K562 (cell line): ENCODE data around the gene ZNF485. TPM values are rescaled to one million over a fixed set of nuclear protein-coding genes. Genes with fewer than 3 reads are reported as not detected.

Experiments used
- BHLHE40 ChIP-seq: IDR thresholded peaks from 2 replicates; pipeline ENCODE4 v1.6.1; 2011; ENCODE audit warnings: low read length, improper control_type of control experiment
- DPF2 ChIP-seq: fragments of 450-650 bp; IDR thresholded peaks from 2 replicates; pipeline ENCODE4 v1.6.1; 2016
- MTF1 ChIP-seq: fragments of 250-450 bp; sonication (Bioruptor Pico); IDR thresholded peaks from 2 replicates; pipeline ENCODE4 v1.9.0; 2021; ENCODE audit warnings: moderate library complexity, mild to moderate bottlenecking, inconsistent platforms, borderline replicate concordance
- PTRF ChIP-seq: fragments of 450-650 bp; IDR thresholded peaks from 2 replicates; pipeline ENCODE4 v1.6.1; 2016; ENCODE audit warnings: mild to moderate bottlenecking, missing genetic modification characterization, missing compliant biosample characterization
- RBFOX2 ChIP-seq: fragments of 200-400 bp; formaldehyde crosslinking; IDR thresholded peaks from 2 replicates; pipeline ENCODE4 v1.6.1; 2017; ENCODE audit warnings: low read depth, mild to moderate bottlenecking, low read length, moderate library complexity
- SIN3A ChIP-seq, 2 experiments: fragments of 150-350 bp in 1 of 2; IDR thresholded peaks; 2 replicates each; pipeline ENCODE4 v1.6.1; 2011 to 2016; ENCODE audit warnings: borderline replicate concordance in 2 of 2, low read depth in 2 of 2, low read length in 2 of 2, mild to moderate bottlenecking in 2 of 2, moderate library complexity in 2 of 2; ENCODE audit not compliant: control insufficient read depth in 1 of 2
- polyA plus RNA-seq, 8 experiments: library from polyadenylated mRNA; depleted of rRNA in 4 of 8; stranded (reverse) in 5 of 8; unstranded in 3 of 8; fragments of >200 nt; fragmentation: Nextera tagmentation in 2 of 8; fragmentation: Illumina TruSeq in 1 of 8; extraction: Ambion mirVana in 2 of 8; extraction: Trizol in 1 of 8; gene quantifications; 2 replicates each; pipeline versions ENCODE4 v1.2.1 to v1.2.3, GENCODE V29; 2011 to 2014; ENCODE audit warnings: inconsistent platforms in 1 of 8, missing spikeins in 1 of 8
- total RNA-seq, 7 experiments: library from RNA; depleted of rRNA in 6 of 7; stranded (reverse); fragments of >200 nt in 6 of 7; fragmentation: Illumina TruSeq in 2 of 7; extraction: Trizol in 2 of 7; gene quantifications; 2 replicates each; pipeline versions ENCODE4 v1.2.1 to v1.2.3, GENCODE V29; 2011 to 2021; ENCODE audit warnings: low replicate concordance in 1 of 7
- TF ChIP-seq, protein P1 (sequence below), 2 experiments: fragments of 250-450 bp in 1 of 2; fragments of 450-650 bp in 1 of 2; sonication (Bioruptor Pico) in 1 of 2; IDR thresholded peaks; 2 replicates each; pipeline versions ENCODE4 v1.6.1 to v1.8.0; 2016 to 2021; ENCODE audit warnings: mild to moderate bottlenecking in 2 of 2, moderate library complexity in 2 of 2, missing compliant biosample characterization in 1 of 2, missing genetic modification characterization in 1 of 2
- TF ChIP-seq, protein P2 (sequence below), 2 experiments: fragments of 450-650 bp; formaldehyde crosslinking in 1 of 2; IDR thresholded peaks; 2 replicates each; pipeline versions ENCODE4 v1.4.0 to v1.6.1; 2014 to 2020; ENCODE audit warnings: mild to moderate bottlenecking in 2 of 2, borderline replicate concordance in 1 of 2, low read depth in 1 of 2

The ZNF485 gene
- total and polyA plus RNA-seq, 9 of the 15 experiments (the other 6 are each of a cell fraction or from before 2014, with no cell fraction given), result 8.0 to 18.7 (median 11.9) TPM

DNA sequence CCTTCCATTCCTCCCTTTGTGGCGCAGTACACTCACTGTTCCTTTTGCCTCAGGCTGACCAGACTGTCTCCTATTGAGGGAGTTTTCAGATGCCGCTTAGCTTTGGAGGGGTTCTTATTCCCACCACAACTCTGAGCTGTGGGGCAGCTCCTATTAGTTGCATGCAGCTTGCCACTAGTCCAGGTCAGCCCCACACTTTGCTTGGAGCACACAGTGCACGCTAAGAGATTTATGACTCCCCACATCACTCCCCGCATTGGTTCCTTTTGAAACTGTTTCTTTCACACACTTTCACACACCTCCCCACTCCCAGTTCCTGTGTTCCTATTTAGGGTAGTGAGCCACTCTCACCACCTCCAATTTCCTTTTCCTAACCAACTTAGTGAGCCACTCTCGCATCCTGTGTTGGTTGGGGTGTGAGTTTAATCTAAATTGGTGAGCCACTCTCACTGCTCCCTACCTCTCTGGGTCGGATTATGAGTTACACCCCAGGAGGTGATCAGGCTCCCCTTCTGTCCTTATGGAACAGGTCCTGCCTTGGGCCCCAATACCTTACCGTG lies 10.4 kb upstream of the ZNF485 start (continued):
- TF ChIP-seq, protein P1, sequence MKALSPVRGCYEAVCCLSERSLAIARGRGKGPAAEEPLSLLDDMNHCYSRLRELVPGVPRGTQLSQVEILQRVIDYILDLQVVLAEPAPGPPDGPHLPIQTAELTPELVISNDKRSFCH (CRISPR knock-in tag; IDR thresholded peaks at IDR 0.05), result no peak
- TF ChIP-seq, protein P1 (tag; IDR thresholded peaks at IDR 0.05), result no peak
- no peak for TF ChIP-seq RBFOX2
- TF ChIP-seq BHLHE40, result no peak
- no peak for TF ChIP-seq DPF2
- TF ChIP-seq SIN3A (IDR thresholded peaks at IDR 0.05; ENCODE audit: borderline replicate concordance in 2 of 2, control insufficient read depth in 1 of 2, low read depth in 2 of 2, low read length in 2 of 2), result no peak
- TF ChIP-seq PTRF (tag), result no peak
- TF ChIP-seq, protein P2, sequence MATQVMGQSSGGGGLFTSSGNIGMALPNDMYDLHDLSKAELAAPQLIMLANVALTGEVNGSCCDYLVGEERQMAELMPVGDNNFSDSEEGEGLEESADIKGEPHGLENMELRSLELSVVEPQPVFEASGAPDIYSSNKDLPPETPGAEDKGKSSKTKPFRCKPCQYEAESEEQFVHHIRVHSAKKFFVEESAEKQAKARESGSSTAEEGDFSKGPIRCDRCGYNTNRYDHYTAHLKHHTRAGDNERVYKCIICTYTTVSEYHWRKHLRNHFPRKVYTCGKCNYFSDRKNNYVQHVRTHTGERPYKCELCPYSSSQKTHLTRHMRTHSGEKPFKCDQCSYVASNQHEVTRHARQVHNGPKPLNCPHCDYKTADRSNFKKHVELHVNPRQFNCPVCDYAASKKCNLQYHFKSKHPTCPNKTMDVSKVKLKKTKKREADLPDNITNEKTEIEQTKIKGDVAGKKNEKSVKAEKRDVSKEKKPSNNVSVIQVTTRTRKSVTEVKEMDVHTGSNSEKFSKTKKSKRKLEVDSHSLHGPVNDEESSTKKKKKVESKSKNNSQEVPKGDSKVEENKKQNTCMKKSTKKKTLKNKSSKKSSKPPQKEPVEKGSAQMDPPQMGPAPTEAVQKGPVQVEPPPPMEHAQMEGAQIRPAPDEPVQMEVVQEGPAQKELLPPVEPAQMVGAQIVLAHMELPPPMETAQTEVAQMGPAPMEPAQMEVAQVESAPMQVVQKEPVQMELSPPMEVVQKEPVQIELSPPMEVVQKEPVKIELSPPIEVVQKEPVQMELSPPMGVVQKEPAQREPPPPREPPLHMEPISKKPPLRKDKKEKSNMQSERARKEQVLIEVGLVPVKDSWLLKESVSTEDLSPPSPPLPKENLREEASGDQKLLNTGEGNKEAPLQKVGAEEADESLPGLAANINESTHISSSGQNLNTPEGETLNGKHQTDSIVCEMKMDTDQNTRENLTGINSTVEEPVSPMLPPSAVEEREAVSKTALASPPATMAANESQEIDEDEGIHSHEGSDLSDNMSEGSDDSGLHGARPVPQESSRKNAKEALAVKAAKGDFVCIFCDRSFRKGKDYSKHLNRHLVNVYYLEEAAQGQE (IDR thresholded peaks at IDR 0.05; ENCODE audit: borderline replicate concordance), result no peak
- TF ChIP-seq, protein P2 (CRISPR knock-in tag; IDR thresholded peaks at IDR 0.05; ENCODE audit: low read depth), result no peak
- no peak for TF ChIP-seq MTF1 (CRISPR knock-in tag)
